ENCODE measurements around the gene RRP1B.

- TF ChIP-seq CTCF (IDR thresholded peaks at IDR 0.05) (no peak), POLR2A (IDR thresholded peaks at IDR 0.05) (no peak)
These were observed 75.5 kb downstream of the RRP1B start for GRCh38 chr21:43734928-43735229.
